IPS-20b (cell line): ENCODE data around the gene PRDM16.

ENCODE experiments used
- H3K27ac ChIP-seq: one replicate; pipeline ENCODE4 v1.5.1; 2013; ENCODE audit warnings: low read length
- H3K27me3 ChIP-seq: 2 replicates; pipeline ENCODE4 v1.6.1; 2013; ENCODE audit warnings: mild to moderate bottlenecking, low read length, inconsistent platforms; ENCODE audit not compliant: insufficient read depth
- H3K36me3 ChIP-seq: 2 replicates; pipeline ENCODE4 v1.6.1; 2013; ENCODE audit warnings: low read depth, mild to moderate bottlenecking, inconsistent platforms, low read length, moderate library complexity; ENCODE audit not compliant: insufficient read depth
- H3K4me1 ChIP-seq: 2 replicates; pipeline ENCODE4 v1.6.1; 2013; ENCODE audit warnings: mild to moderate bottlenecking, control low read depth, inconsistent platforms, low read length, moderate library complexity; ENCODE audit not compliant: insufficient read depth
- H3K4me3 ChIP-seq: 2 replicates; pipeline ENCODE4 v1.5.1; 2013; ENCODE audit warnings: mild to moderate bottlenecking, low read length, inconsistent platforms
- H3K9ac ChIP-seq: 2 replicates; pipeline ENCODE4 v1.6.1; 2013; ENCODE audit warnings: low read depth, mild to moderate bottlenecking, inconsistent platforms, low read length, moderate library complexity
- H3K9me3 ChIP-seq: 2 replicates; pipeline ENCODE4 v1.6.1; 2013; ENCODE audit warnings: mild to moderate bottlenecking, low read depth, low read length, inconsistent platforms; ENCODE audit not compliant: insufficient read depth

PRDM16 gene

DNA sequence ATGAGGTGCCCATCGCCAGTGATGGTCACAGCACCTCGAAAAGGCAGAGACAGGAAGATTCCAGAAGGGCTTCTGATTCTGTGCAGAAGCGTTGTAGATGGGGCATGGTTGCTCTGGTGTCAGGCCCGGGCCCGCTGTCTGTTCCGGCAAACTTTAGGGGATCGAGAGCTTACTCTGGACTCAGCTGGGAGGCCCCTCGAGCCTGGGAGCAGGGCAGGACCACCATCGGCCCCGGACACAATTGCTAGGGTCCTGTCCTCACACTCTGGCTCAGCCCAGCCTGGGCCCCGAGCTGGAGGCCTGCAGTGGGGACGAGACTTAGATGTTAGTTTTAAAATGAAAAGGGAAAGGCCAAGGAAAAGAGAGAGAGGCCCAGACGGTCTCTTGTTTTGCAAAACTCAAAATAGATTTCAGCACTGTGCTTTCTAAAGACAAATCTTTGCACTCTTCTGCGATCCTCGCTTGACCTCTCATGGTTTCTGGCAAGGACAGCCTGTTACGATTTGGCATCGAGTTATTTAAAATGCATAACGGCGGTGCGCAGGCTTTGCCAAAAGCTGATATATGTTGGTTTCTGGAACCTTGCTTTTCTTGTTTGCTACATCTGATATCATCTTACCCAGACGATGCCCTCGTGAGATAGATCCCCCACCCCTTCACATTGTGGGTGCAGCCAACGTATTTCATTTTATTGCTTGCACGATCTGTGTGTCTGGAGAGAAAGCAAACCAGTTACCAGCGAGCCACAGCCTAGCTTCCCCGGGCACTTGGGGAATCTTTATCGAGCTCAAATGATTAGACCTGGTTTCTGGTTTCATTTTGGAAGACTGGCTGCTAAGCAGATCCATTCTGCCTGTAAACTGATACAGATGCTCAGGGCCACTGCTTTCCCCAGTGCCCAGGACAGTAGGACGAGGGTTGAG is 58.0 kb downstream of the PRDM16 start:
- Histone ChIP-seq H3K9me3 (no peaks in the 10 kb centered on the region), H3K27me3 (no peaks in the 10 kb centered on the region), H3K4me3 (no peak overlapping the region), H3K9ac (no peak overlapping the region; the same call in 1 of the 2 replicates), H3K27ac (no peak overlapping the region), H3K36me3 (no peaks in the 10 kb centered on the region), H3K4me1 (no peaks in the 10 kb centered on the region)

DNA sequence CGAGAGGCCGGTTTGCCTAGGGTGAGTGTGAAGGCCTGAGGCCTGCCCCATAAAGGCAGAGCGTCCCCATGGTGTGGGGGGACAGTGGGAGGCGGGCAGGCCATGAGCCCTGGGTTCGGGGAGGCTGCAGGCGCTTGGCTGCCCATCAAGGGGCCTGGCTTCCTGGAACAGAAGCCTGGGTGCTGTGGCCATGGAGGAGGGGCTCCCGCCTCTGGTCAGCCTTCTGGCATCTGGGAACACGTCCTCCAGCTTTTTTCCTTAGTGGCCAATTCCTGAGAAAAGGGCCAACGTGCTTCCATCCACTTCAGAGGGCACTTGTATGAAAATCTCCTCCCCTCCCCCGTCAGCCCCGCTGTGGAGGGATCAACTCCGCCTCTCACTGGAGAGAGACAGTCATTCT is 58.7 kb downstream of the PRDM16 start:
- no peaks in the 10 kb centered on the region for H3K27me3 ChIP-seq
- H3K4me1 ChIP-seq: no peaks in the 10 kb centered on the region
- no peaks in the 10 kb centered on the region for H3K9me3 ChIP-seq
- H3K27ac ChIP-seq: no peak overlapping the region
- no peak overlapping the region for H3K4me3 ChIP-seq
- no peak overlapping the region for H3K9ac ChIP-seq
- H3K36me3 ChIP-seq: no peaks in the 10 kb centered on the region

DNA sequence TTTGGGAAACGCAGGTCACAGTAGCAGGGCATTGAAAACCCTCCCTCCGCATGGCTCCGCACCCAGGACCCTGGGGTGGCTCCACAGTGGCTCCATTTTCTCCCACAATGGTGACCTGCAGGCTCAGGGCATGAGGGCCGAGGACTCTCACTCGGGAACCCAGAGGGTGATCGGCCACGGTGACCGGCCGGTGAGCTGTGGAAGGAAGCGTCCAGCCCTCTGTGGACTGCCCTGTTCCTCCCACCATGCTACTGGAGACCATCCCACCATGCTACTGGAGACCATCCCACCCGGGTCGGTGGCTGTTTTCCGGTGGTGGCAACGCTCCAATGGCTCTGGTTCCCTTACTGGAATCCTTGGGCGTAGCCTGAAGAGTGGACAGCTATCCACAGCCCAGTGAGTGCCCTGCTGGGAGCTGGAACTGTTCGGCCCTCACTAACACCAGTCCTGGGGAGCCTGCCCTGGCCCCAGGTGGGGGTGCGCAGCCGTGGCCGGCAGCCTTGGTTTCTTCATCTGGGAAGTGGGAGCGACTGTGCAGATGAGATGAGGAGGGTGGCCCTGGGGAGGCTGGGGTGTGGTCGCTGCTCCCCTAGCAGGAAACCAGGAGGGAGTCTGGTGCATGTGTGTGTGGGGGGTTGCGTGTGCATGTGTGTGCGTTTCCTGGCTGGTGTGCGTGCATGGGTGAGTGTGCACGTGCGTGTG is 59.6 kb downstream of the PRDM16 start:
- H3K9ac ChIP-seq: no peak overlapping the region
- no peaks in the 10 kb centered on the region for H3K27me3 ChIP-seq
- no peaks in the 10 kb centered on the region for H3K36me3 ChIP-seq
- H3K4me1 ChIP-seq: no peaks in the 10 kb centered on the region
- H3K9me3 ChIP-seq: no peaks in the 10 kb centered on the region
- no peak overlapping the region for H3K4me3 ChIP-seq
- no peak overlapping the region for H3K27ac ChIP-seq

DNA sequence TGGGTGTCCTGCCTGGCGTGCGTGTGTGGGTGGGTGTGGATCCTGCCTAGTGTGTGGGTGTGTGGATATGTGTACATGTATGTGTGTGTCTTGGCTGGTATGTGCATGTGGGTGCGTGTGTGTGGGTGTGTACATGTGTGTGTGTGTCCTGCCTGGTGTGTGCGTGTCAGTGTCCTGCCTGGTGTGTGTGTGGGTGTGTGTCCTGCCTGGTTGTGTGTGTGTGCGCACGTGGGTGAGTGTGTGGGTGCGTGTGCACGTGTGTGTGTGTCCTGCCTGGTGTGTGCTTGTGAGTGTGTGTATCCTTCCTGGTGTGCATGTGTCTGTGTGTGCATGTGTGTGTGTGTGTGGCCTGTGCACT is 60.1 kb downstream of the PRDM16 start:
- H3K27me3 ChIP-seq: no peaks in the 10 kb centered on the region
- no peak overlapping the region for H3K27ac ChIP-seq

DNA sequence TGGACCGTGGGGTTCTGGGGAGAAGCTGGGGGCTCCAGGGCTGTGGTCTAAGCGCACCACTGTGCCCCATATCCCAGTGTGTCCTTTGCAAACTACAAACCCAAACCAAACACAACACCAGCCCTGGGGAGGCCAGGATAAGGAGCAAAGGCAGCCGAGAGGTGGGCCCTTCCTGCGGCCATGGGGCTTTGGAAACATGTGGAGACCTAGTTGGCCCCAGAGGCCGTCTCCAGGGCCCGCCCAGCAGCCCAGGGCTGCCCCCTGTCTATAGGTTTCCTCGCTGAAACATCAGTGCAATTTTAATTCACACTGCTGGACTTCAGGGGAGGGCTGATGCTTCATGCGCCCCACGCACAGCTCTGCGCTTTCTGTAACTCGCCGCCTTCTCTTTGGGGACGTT is 61.3 kb downstream of the PRDM16 start:
- H3K27ac ChIP-seq: no peak overlapping the region
- no peak overlapping the region for H3K4me3 ChIP-seq
- H3K4me1 ChIP-seq: no peaks in the 10 kb centered on the region
- no peaks in the 10 kb centered on the region for H3K27me3 ChIP-seq
- no peaks in the 10 kb centered on the region for H3K36me3 ChIP-seq
- H3K9me3 ChIP-seq: no peaks in the 10 kb centered on the region
- H3K9ac ChIP-seq: no peak overlapping the region

More for the DNA sequence above, 60.1 kb downstream of the PRDM16 start:
- no peak overlapping the region for H3K9ac ChIP-seq
- H3K4me1 ChIP-seq: no peaks in the 10 kb centered on the region
- H3K36me3 ChIP-seq: no peaks in the 10 kb centered on the region
- no peaks in the 10 kb centered on the region for H3K9me3 ChIP-seq
- H3K4me3 ChIP-seq: no peak overlapping the region

DNA sequence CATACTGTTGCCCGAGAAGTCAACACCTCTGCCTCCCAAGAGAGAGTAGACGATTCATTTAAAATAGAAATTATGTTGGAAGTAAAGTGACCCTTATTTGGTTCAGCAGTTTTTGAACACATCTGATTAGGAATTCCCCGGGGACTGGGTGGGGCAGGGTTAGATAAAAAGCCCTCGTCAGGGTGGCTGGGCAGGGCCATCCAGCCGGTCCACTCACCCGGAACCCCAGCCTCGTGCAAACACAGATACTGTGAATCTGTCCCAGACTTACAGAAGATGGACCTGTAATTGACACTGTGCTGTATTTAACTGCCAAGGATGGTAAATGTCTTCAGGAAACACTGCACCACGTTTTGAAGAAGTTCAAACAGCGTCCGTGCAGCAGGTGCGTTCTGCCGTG is 63.7 kb downstream of the PRDM16 start:
- Histone ChIP-seq H3K4me1 (no peaks in the 10 kb centered on the region), H3K36me3 (no peaks in the 10 kb centered on the region), H3K9me3 (no peaks in the 10 kb centered on the region), H3K4me3 (no peak overlapping the region), H3K9ac (no peak overlapping the region), H3K27me3 (no peaks in the 10 kb centered on the region), H3K27ac (no peak overlapping the region)

DNA sequence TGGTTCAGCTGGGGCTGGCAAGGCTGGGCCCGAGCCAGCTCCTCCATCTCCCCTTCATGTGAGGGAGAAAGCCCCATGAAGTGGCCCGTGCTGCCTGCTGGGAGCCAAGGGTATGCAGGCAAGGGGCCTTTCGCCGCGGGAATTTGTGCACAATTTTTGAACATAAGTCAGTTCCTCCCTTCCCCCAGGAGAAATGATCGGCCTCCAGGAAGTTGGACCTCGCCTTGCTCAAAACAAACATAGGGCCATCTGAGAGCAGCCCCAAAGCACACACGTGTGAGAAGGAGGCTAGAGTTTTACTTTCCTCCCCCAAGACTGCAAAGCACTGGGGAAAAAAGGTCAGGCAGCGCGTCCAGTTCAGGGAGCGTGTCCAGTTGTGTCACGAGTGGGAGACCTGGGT is 64.7 kb downstream of the PRDM16 start:
- H3K9ac ChIP-seq: no peak overlapping the region
- no peak overlapping the region for H3K27ac ChIP-seq
- no peak overlapping the region for H3K4me3 ChIP-seq
- H3K36me3 ChIP-seq: no peaks in the 10 kb centered on the region
- H3K9me3 ChIP-seq: no peaks in the 10 kb centered on the region
- H3K27me3 ChIP-seq: no peaks in the 10 kb centered on the region
- H3K4me1 ChIP-seq: no peaks in the 10 kb centered on the region

DNA sequence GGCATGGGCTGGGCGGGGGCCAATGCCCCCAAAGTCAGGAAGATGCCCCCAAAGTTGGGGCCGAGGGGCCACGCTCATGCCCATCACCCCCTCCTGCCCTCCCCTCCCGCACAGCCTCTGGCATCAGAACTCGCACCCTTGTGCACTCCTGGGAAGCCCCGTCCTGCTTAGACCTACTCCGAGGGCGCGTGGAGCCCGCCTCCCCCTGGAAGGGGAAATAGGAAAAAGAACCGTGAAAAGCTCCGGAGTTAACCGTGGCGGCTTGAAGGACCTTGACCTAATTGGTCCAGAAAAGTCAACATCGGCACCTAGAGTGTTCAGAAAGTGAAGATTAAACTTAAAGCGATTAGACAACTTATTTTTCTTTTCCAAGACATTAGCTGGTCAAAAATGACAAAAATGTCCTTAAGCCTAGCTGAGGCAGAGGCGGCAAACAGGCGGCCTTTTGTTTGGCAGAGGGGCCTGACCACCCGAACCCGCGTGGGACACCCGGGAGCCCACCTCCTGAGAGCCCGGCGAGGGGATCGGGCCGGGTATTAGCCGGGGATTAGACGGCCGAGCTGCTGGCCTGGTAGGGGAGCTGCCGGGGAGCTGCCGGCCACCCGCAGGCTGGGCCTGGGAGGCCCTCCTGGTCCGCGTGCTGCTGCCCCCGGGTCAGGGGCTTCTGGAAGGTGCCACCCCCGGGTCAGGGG is 65.5 kb downstream of the PRDM16 start:
- H3K36me3 ChIP-seq: no peaks in the 10 kb centered on the region
- no peak overlapping the region for H3K4me3 ChIP-seq
- H3K4me1 ChIP-seq: no peaks in the 10 kb centered on the region
- no peaks in the 10 kb centered on the region for H3K27me3 ChIP-seq
- no peak overlapping the region for H3K9ac ChIP-seq
- H3K27ac ChIP-seq: no peak overlapping the region
- no peaks in the 10 kb centered on the region for H3K9me3 ChIP-seq

DNA sequence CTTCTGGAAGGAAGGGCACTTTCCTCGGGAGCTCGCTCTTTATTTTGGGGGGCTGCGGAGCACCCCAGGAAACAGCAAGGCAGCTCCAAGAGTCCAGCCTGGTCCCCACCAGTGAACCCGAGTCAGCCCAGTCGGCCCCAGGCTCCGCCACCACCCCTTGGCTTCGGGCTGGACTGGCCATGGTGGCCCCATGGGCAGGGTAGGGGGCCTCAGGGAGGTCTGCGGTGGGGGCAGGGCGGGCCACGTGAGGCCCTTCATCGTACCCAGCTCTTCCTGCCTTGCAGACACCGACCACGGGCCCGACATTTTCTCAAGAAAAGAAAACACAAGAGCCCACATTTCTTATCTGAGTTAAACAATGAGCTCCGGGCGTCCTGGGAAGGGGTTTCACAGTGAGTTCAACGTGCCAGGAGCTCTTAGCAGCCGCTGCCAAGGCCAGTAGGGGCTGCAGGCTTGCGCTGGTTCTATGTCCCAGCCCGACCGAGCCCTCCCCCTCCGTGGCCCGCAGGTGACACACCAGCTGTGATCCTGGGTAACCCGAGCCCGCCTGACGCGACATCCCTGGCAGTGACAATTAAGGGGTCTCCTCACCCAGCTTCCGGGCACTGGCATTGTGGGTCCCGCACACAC is 66.2 kb downstream of the PRDM16 start:
- no peaks in the 10 kb centered on the region for H3K9me3 ChIP-seq
- no peak overlapping the region for H3K27ac ChIP-seq
- H3K4me3 ChIP-seq: no peak overlapping the region
- no peaks in the 10 kb centered on the region for H3K27me3 ChIP-seq
- H3K9ac ChIP-seq: no peak overlapping the region
- H3K36me3 ChIP-seq: no peaks in the 10 kb centered on the region
- H3K4me1 ChIP-seq: no peaks in the 10 kb centered on the region

DNA sequence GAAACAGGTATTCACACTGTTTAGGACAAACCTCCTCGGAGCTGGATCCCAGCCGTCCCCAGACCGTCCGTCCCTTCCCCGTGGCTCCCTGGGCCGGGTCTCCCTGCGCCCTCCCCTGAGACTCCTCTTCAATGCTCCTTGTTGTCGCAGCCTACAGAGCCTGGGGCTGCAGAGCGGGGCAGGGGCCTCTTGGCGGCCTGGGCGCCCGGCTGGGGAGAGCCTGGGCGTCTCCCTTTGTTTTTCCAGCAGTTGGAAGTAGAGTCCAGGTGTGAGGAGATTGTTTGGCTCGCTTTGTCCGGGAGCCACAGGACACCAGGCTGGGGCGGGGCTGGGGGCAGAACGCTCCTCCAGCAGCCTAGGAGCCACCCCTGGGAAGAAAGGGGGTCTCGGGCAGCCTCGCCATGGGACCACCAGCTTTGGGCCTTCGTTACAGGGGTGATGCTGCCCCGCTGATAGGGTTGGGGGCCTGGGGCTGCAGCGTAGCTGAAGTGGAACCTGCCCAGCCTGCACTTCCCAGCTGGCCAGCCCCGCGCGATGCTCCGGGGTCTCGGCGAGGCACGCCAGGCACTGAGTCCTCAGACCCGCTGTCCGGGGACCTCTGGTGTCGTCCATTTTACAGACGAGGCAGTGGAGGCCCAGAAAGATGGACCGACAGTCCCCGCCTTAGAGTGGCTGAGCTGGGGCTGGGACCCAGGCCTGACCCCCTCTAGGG is 66.9 kb downstream of the PRDM16 start:
- H3K9ac ChIP-seq: no peak overlapping the region
- no peak overlapping the region for H3K27ac ChIP-seq
- H3K27me3 ChIP-seq: no peaks in the 10 kb centered on the region
- H3K36me3 ChIP-seq: no peaks in the 10 kb centered on the region
- H3K9me3 ChIP-seq: no peaks in the 10 kb centered on the region
- no peaks in the 10 kb centered on the region for H3K4me1 ChIP-seq
- H3K4me3 ChIP-seq: no peak overlapping the region

DNA sequence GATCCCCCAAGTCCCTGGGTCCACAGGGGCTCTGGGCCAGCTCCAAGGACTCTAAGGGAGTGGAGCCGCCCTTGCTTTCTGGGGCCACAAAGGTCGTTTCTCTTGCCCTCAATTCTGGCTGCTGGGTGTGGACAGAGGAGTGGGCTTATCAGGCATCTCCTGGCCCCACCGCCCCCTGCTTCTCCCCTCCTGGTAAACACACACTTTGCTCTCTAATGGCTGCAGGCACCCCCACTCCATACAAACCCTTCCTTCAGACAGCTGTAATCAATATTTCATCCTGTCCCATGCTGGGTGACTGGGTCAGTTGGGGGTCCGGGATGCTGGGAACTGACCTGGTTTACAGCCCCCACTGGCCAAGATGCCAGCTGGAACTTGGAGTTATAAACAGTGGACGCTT is 67.5 kb downstream of the PRDM16 start:
- H3K36me3 ChIP-seq: no peaks in the 10 kb centered on the region
- no peaks in the 10 kb centered on the region for H3K4me1 ChIP-seq
- no peak overlapping the region for H3K4me3 ChIP-seq
- H3K27me3 ChIP-seq: no peaks in the 10 kb centered on the region
- H3K9ac ChIP-seq: no peak overlapping the region
- no peaks in the 10 kb centered on the region for H3K9me3 ChIP-seq
- H3K27ac ChIP-seq: no peak overlapping the region
